Thoracic aorta (tissue), 2 donors: ENCODE results near the gene SLC22A4. TPM values are rescaled to one million over a fixed set of nuclear protein-coding genes. Genes with fewer than 3 reads are reported as not detected.

Experiments
- ATAC-seq: fragments of 150-250 bp; one replicate; pipeline ENCODE4 v1.8.0; 2017; ENCODE audit warnings: low read depth; ENCODE audit not compliant: insufficient number of reproducible peaks, low FRiP score
- DNase-seq: peaks from one replicate; pipeline ENCODE4 v3.0.0-alpha.2; 2020; ENCODE audit warnings: low spot score
- H3K27ac ChIP-seq, 2 donors: fragments of 200-600 bp; sonication (generic); 1 replicate in 1 of 2; 2 replicates in 1 of 2; pipeline ENCODE4 v1.5.1; 2016; ENCODE audit warnings: mild to moderate bottlenecking in 2 of 2, moderate library complexity in 2 of 2
- H3K27me3 ChIP-seq: fragments of 200-600 bp; sonication (generic); replicated peaks from 2 replicates; pipeline ENCODE4 v1.6.0; 2016; ENCODE audit warnings: mild to moderate bottlenecking; ENCODE audit not compliant: insufficient read depth
- H3K36me3 ChIP-seq: fragments of 200-600 bp; sonication (generic); one replicate; pipeline ENCODE4 v1.5.1; 2016
- H3K4me1 ChIP-seq, 2 donors: fragments of 200-600 bp; sonication (generic); 1 replicate in 1 of 2; 2 replicates in 1 of 2; pipeline versions ENCODE4 v1.5.1 to v1.6.0; 2016; ENCODE audit warnings: low read depth in 2 of 2, mild to moderate bottlenecking in 1 of 2; ENCODE audit not compliant: control insufficient read depth in 1 of 2
- H3K4me3 ChIP-seq: fragments of 200-600 bp; sonication (generic); 2 replicates; pipeline ENCODE4 v1.5.1; 2016; ENCODE audit warnings: mild to moderate bottlenecking
- H3K9me3 ChIP-seq: fragments of 200-600 bp; sonication (generic); 2 replicates; pipeline ENCODE4 v1.5.1; 2016
- total RNA-seq, 2 donors: library from RNA; depleted of rRNA; stranded (reverse); fragments of >200 nt; gene quantifications; one replicate each; pipeline versions ENCODE4 v1.1.0 to v1.2.3, GENCODE V29; 2016
- TF ChIP-seq, protein P1 (sequence below): fragments of 200-600 bp; sonication (generic); IDR thresholded peaks from one replicate; pipeline ENCODE4 v1.5.1; 2019; ENCODE audit warnings: antibody characterized with exemption

The SLC22A4 gene
- total RNA-seq, 2 donors from 2014 or later: 0.14 to 2.1 TPM

DNA sequence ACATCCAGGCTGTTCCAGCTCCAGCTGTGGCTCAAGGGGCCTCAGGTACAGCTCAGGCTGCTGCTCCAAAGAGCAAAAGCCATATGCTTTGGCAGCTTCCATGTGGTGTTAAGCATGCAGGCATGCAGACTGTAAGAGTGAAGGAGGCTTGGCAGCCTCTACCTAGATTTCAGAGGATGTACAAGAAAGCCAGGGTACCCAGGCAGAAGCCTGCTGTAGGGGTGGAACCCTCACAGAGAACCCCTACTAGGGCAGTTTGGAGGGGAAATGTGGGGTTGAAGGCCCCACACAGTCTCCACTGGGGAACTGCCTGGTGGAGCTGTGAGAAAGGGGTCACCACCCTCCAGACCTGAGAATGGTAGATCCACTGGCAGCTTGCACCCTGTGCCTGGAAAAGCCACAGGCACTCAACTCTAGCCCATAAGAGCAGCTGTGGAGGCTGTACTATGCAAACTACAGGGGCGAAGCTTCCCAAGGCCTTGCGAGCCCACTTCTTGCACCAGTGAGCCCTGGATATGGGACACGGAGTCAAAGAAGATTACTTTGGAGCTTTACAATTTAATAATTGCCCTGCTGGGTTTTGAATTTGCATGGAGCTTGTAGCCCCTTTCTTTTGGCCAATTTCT lies 61.1 kb downstream of the SLC22A4 start:
- DNase-seq: no peak
- no peaks in the 10 kb centered on the region for H3K27me3 ChIP-seq
- TF ChIP-seq, protein P1, sequence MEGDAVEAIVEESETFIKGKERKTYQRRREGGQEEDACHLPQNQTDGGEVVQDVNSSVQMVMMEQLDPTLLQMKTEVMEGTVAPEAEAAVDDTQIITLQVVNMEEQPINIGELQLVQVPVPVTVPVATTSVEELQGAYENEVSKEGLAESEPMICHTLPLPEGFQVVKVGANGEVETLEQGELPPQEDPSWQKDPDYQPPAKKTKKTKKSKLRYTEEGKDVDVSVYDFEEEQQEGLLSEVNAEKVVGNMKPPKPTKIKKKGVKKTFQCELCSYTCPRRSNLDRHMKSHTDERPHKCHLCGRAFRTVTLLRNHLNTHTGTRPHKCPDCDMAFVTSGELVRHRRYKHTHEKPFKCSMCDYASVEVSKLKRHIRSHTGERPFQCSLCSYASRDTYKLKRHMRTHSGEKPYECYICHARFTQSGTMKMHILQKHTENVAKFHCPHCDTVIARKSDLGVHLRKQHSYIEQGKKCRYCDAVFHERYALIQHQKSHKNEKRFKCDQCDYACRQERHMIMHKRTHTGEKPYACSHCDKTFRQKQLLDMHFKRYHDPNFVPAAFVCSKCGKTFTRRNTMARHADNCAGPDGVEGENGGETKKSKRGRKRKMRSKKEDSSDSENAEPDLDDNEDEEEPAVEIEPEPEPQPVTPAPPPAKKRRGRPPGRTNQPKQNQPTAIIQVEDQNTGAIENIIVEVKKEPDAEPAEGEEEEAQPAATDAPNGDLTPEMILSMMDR: no peak

DNA sequence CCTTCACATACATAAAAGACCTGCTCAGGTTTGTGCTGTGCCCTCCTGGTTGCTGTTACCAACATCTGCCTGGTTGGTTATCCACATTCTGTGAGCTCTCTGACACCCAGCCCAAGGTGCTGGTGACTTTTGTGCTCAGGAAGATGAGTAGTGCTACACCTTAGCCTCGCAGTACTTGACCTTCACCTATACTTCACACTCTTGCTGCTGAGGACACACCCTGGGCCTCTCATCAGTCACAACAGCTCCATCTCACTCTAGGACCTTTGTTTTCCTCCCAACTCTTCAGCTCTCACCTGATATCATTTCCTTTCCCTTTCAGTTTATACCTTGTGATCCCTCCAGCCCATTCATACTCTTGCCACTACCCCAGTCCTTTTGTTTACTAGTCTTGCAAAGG lies 64.6 kb downstream of the SLC22A4 start:
- Histone ChIP-seq H3K27me3 (no peaks in the 10 kb centered on the region), H3K9me3 (no peaks in the 10 kb centered on the region), H3K4me3 (no peak overlapping the region), H3K36me3 (no peaks in the 10 kb centered on the region), H3K27ac (no peak overlapping the region), H3K4me1 (peaks cover 9 to 14% of the 10 kb centered on the region in 2 donors)
- TF ChIP-seq, protein P1: no peak
- no peak for DNase-seq
- no peak for ATAC-seq

More for the DNA sequence above, 61.1 kb downstream of the SLC22A4 start:
- Histone ChIP-seq H3K9me3 (no peaks in the 10 kb centered on the region), H3K4me3 (no peak overlapping the region), H3K27ac (no peak overlapping the region), H3K4me1 (peaks cover 0 to 5% of the 10 kb centered on the region in 2 donors), H3K36me3 (no peaks in the 10 kb centered on the region)
- ATAC-seq: no peak

DNA sequence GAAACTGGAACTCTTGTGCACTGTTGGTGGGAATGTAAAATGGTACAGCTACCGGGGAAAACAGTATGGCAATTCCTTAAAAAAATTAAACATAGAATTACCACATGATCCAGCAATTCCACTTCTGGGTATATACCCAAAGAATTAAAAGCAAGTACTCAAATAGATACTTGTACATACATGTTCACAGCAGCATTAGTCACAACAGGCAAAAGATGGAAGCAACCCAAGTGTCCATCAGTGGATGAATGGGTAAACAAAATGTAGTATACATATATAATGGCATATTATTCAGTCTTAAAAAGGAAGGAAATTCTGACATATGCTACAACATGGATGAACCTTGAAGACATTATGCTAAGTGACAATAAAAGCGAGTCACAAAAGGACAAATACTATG lies 67.9 kb downstream of the SLC22A4 start:
- H3K4me1 ChIP-seq: peaks cover 15 to 34% of the 10 kb centered on the region in 2 donors
- ATAC-seq: no peak
- DNase-seq: no peak

DNA sequence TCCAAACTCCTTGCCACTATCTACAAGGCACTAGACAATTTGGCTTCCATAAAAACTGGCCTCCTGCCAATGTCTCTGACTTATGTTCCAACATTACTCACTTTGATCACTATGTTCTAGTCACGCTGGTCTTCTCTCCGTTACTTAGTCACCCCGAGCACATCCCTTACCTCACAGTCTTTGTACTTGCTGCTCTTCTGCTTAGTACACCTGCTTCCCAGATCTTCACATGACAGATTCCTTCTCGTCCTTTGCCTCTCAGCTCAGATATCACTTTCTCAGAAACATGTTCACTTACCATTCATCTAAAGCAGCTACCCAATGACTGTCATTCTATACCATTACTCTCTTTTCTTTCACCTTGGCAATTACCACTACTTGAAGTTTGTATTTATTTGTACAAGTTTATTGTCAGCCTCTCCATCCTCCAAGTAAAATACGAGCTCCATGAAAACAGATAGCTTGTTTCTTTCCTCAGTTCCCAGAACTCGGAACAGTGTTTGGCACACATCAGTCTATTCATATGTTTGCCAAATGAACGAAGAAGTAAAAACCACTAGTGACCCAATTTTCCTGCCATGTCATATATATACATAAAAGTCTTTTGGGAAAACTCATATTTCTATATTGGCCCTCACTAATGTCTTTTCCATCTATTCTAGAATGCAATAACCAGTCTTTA lies 69.4 kb downstream of the SLC22A4 start:
- TF ChIP-seq, protein P1: no peak
- ATAC-seq (peak; percentile 61), DNase-seq (peak; percentile 43)
- Histone ChIP-seq H3K4me1 (peaks cover 25 to 46% of the 10 kb centered on the region in 2 donors), H3K27me3 (no peaks in the 10 kb centered on the region), H3K4me3 (no peak overlapping the region), H3K27ac (peak overlapping the region; percentile 56 to 69), H3K36me3 (no peaks in the 10 kb centered on the region), H3K9me3 (no peaks in the 10 kb centered on the region)

More for the DNA sequence above, 67.9 kb downstream of the SLC22A4 start:
- H3K36me3 ChIP-seq: no peaks in the 10 kb centered on the region
- no peak overlapping the region for H3K27ac ChIP-seq
- H3K9me3 ChIP-seq: no peaks in the 10 kb centered on the region
- no peaks in the 10 kb centered on the region for H3K27me3 ChIP-seq
- no peak overlapping the region for H3K4me3 ChIP-seq
- TF ChIP-seq, protein P1: no peak

GRCh38 chr5:132364319-132364718 lies 70.1 kb downstream of the SLC22A4 start:
- TF ChIP-seq, protein P1: no peak
- Histone ChIP-seq H3K27me3 (no peaks in the 10 kb centered on the region), H3K9me3 (no peaks in the 10 kb centered on the region), H3K4me1 (peaks cover 31 to 52% of the 10 kb centered on the region in 2 donors), H3K27ac (peak overlapping the region; percentile 56 to 69), H3K36me3 (no peaks in the 10 kb centered on the region), H3K4me3 (no peak overlapping the region)
- ATAC-seq (peak; percentile 62), DNase-seq (no peak)
